H1 (cell line): ENCODE results near the gene AP3D1. TPM values are rescaled to one million over a fixed set of nuclear protein-coding genes. Genes with fewer than 3 reads are reported as not detected.

Source experiments
- ATF3 ChIP-seq: IDR thresholded peaks from 2 replicates; pipeline ENCODE4 v1.6.1; 2011; ENCODE audit warnings: low read depth, mild to moderate bottlenecking, low read length; ENCODE audit not compliant: insufficient read depth
- JUND ChIP-seq: IDR thresholded peaks from 2 replicates; pipeline ENCODE4 v1.6.1; 2011; ENCODE audit warnings: mild to moderate bottlenecking, improper control_type of control experiment, low read length
- POLR2AphosphoS5 ChIP-seq: IDR thresholded peaks from 2 replicates; pipeline ENCODE4 v1.6.1; 2011; ENCODE audit warnings: low read depth, low read length
- SAP30 ChIP-seq: fragments of 300-600 bp; sonication (generic); IDR thresholded peaks from 2 replicates; pipeline ENCODE4 v1.7.1; 2012; ENCODE audit warnings: low read length, moderate library complexity, mild to moderate bottlenecking, inconsistent platforms; ENCODE audit not compliant: insufficient read depth, insufficient replicate concordance
- SP4 ChIP-seq: IDR thresholded peaks from 2 replicates; pipeline ENCODE4 v1.6.1; 2012; ENCODE audit warnings: low read length, inconsistent platforms
- TAF7 ChIP-seq: optimal IDR thresholded peaks from 2 replicates; pipeline ENCODE3; 2011; ENCODE audit warnings: low read depth, mild to moderate bottlenecking, inconsistent platforms, low read length, moderate library complexity, borderline replicate concordance
- ZNF274 ChIP-seq: IDR thresholded peaks from 2 replicates; pipeline ENCODE4 v1.7.0; 2012; ENCODE audit warnings: low read length, borderline replicate concordance; ENCODE audit errors: extremely low read depth
- polyA plus RNA-seq, 7 experiments: library from polyadenylated mRNA; depleted of rRNA in 3 of 7; stranded (reverse) in 5 of 7; unstranded in 2 of 7; fragments of >200 nt in 5 of 7; fragments of 200-250 nt in 2 of 7; gene quantifications; 1 replicate in 5 of 7; 2 replicates in 1 of 7; 4 replicates in 1 of 7; pipeline versions ENCODE4 v1.2.1 to v1.2.3, GENCODE V29; 2011 to 2013; ENCODE audit warnings: missing spikeins in 2 of 7, mixed read lengths in 2 of 7
- total RNA-seq: library from RNA; stranded (reverse); fragmentation: NEBNext Ultra II Directional; extraction: Animal tissue kit (Norgen Biotek cat#: 25700); gene quantifications from 2 replicates; pipeline ENCODE4 v1.2.1, GENCODE V29; 2021

AP3D1 gene
- total and polyA plus RNA-seq, 2 of the 8 experiments (the other 6 are each of a cell fraction or from before 2014, with no cell fraction given): 161 to 174 TPM

GRCh38 chr19:2129892-2130770, 21.2 kb downstream of the AP3D1 start (continued):
- TF ChIP-seq ZNF274 (no peak), SP4 (no peak), ATF3 (no peak), SAP30 (no peak), JUND (no peak), TAF7 (no peak), POLR2AphosphoS5 (no peak)
